ENCODE data around the gene GFOD1.
"Not testable (repeated sequence)": the region's sequence is repeated elsewhere in the genome, so short reads cannot be mapped to it uniquely, and the experiment has no call there.

The GFOD1 gene

GRCh38 chr6:13461805-13462204, 25.6 kb downstream of the GFOD1 start:
- no peak for DNase-seq (ENCODE audit: low spot score)
- TF ChIP-seq, protein P1, sequence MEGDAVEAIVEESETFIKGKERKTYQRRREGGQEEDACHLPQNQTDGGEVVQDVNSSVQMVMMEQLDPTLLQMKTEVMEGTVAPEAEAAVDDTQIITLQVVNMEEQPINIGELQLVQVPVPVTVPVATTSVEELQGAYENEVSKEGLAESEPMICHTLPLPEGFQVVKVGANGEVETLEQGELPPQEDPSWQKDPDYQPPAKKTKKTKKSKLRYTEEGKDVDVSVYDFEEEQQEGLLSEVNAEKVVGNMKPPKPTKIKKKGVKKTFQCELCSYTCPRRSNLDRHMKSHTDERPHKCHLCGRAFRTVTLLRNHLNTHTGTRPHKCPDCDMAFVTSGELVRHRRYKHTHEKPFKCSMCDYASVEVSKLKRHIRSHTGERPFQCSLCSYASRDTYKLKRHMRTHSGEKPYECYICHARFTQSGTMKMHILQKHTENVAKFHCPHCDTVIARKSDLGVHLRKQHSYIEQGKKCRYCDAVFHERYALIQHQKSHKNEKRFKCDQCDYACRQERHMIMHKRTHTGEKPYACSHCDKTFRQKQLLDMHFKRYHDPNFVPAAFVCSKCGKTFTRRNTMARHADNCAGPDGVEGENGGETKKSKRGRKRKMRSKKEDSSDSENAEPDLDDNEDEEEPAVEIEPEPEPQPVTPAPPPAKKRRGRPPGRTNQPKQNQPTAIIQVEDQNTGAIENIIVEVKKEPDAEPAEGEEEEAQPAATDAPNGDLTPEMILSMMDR (IDR thresholded peaks at IDR 0.05; ENCODE audit: borderline replicate concordance, control extremely low read depth, extremely low read depth, insufficient read depth, missing control alignments): no peak
- in situ Hi-C loops (cut with MboI; ENCODE audit: low sequenced_read_pairs, unreplicated experiment): no loop called here

DNA sequence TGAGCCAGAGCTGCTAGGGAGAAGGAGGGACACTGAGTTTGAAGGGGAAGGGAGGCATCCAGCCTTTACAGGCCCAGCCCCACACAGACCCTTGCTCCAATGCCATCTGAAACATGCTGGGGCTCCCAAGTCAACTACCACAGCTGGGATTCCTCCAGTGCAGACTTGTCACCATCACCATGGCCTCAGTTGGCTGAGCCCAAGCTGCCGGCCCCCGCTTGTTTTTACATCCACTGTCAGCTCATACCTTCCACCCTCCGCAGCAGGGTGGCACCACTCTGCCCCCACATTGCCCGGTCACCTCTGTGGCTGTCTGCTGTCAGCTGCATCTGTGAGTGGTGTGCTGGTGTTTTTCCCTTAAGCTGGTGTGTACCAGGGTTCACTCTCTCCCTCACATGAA, 26.1 kb downstream of the GFOD1 start:
- in situ Hi-C loops (cut with MboI; ENCODE audit: low sequenced_read_pairs, unreplicated experiment): no loop called here
- TF ChIP-seq, protein P1 (IDR thresholded peaks at IDR 0.05; ENCODE audit: borderline replicate concordance, control extremely low read depth, extremely low read depth, insufficient read depth, missing control alignments): no peak
- no peak for DNase-seq (ENCODE audit: low spot score)

- in situ Hi-C loops (cut with MboI; ENCODE audit: low sequenced_read_pairs, unreplicated experiment): not testable (repeated sequence)
These were observed 27.1 kb downstream of the GFOD1 start for GRCh38 chr6:13460289-13460688.

DNA sequence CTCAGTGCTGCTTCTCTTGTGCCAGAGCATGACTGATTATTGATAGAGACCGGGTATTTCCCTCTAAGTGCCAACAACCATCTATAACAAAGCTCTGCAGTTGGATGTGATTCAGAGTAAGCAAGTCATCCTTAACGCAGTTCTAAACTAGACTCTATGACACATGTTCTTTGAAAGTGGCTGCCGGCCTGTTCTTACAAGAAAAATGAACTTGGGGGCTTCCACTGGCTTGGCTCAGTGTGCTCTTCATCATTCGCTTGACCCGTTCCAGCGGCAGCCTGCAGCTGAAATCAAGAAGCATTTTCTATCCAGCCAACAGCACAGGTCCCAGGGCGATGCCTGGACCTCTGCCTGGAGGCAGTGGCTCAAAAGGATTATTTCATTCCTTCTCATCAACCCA, 29.8 kb downstream of the GFOD1 start:
- in situ Hi-C loops (cut with MboI; ENCODE audit: low sequenced_read_pairs, unreplicated experiment): no loop called here
- no peak for DNase-seq (ENCODE audit: low spot score)
- TF ChIP-seq, protein P1 (IDR thresholded peaks at IDR 0.05; ENCODE audit: borderline replicate concordance, control extremely low read depth, extremely low read depth, insufficient read depth, missing control alignments): no peak

More at GRCh38 chr6:13460289-13460688, 27.1 kb downstream of the GFOD1 start:
- DNase-seq (ENCODE audit: low spot score): not testable (repeated sequence)

- in situ Hi-C loops (cut with MboI; ENCODE audit: low sequenced_read_pairs, unreplicated experiment): no loop called here
- peak; percentile 41 for DNase-seq (ENCODE audit: low spot score)
- TF ChIP-seq, protein P1 (IDR thresholded peaks at IDR 0.05; ENCODE audit: borderline replicate concordance, control extremely low read depth, extremely low read depth, insufficient read depth, missing control alignments): no peak
These were observed 31.8 kb downstream of the GFOD1 start for GRCh38 chr6:13455552-13455966.

DNA sequence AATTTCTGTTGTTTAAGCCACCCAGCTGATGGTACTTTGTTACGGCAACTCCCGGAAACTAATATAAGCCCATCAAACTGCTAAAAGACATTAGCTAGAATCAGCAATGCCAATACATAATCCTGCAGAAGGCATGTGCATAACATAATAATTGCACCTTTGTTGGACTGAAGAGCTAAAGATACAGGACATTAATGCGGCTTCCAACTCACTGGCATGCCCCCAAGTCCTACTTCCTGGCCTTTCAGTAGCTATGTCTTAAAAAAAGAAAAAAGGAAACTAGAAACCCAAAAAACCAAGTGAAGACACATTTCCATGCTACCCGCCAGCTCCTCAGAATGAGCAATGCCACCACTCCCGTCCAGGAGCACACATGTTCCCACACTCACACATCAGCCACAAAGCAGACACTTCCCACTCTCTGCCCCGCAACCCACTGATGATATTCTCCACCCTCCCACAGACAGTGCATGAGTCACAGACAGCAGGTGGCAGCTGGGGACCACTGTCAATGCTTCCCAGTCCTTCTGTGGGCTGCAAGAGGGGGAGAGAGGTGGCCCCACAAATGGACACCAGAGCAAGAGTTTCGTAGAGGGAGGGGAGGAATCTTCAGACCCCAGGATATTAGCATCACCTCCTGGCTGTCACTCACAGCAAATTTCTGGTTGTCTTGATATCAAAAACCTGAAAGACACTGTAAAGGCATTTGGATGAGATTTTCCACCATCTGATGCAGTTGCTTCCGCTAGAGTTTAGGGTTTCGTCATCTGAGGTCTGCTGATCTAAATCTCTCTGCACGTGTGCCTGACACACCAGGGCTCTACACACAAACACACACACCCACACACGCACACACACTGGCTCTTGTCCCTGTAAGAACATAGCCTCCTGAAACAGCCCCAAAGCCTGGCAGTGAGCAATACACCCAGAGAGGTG, 32.8 kb downstream of the GFOD1 start:
- peak; percentile 41 for DNase-seq (ENCODE audit: low spot score)
- in situ Hi-C loops (cut with MboI; ENCODE audit: low sequenced_read_pairs, unreplicated experiment): no loop called here
- TF ChIP-seq, protein P1 (IDR thresholded peaks at IDR 0.05; ENCODE audit: borderline replicate concordance, control extremely low read depth, extremely low read depth, insufficient read depth, missing control alignments): peak; percentile 36

- in situ Hi-C loops (cut with MboI; ENCODE audit: low sequenced_read_pairs, unreplicated experiment): no loop called here
- TF ChIP-seq, protein P1 (IDR thresholded peaks at IDR 0.05; ENCODE audit: borderline replicate concordance, control extremely low read depth, extremely low read depth, insufficient read depth, missing control alignments): no peak
- peak; percentile 42 for DNase-seq (ENCODE audit: low spot score)
These were observed 33.6 kb downstream of the GFOD1 start for GRCh38 chr6:13453771-13454251.
